C4-2B (cell line): ENCODE results near the gene POMP.

ENCODE experiments used
- H3K27ac ChIP-seq: fragments of 450-650 bp; 2 replicates; pipeline ENCODE4 v1.5.1; 2017
- CTCF ChIP-seq: fragments of 450-650 bp; conservative IDR thresholded peaks from 2 replicates; pipeline ENCODE4 v1.5.1; 2017; ENCODE audit warnings: mild to moderate bottlenecking
- ZFX ChIP-seq: fragments of 450-650 bp; IDR thresholded peaks from 2 replicates; pipeline ENCODE4 v1.6.1; 2017

POMP gene, protein sequence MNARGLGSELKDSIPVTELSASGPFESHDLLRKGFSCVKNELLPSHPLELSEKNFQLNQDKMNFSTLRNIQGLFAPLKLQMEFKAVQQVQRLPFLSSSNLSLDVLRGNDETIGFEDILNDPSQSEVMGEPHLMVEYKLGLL

GRCh38 chr13:28658796-28659620 lies at the start of gene POMP:
Gene POMP (plus strand): TSS chr13:28659130. CDS start chr13:28659185, 55 bp downstream.
- TF ChIP-seq CTCF (no peak), ZFX (peak; percentile 77)
- H3K27ac ChIP-seq: peak within 1 kb of the TSS; percentile 90

- no peak overlapping the region for H3K27ac ChIP-seq
- TF ChIP-seq ZFX: no peak
- TF ChIP-seq CTCF: no peak
Observed at GRCh38 chr13:28609381-28609780, 49.5 kb upstream of the POMP start.

DNA sequence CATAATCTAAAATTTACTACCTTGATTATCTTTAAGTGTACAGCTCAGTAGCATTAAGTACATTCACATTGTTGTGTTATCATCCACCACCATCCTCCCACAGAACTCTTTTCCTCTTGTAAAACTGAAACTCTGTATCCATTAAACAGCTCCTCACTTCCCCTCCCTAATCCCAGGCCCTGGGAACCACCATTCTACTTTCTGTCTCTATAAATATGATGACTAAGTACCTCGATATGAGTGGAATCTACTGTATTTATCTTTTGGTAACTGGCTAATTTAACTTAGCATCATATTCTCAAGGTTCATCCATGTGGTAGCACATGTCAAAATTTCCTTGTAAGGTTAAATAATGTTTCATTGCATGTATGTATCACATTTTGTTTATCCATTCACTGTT lies 49.0 kb upstream of the POMP start:
- no peak overlapping the region for H3K27ac ChIP-seq
- TF ChIP-seq CTCF (no peak), ZFX (no peak)

DNA sequence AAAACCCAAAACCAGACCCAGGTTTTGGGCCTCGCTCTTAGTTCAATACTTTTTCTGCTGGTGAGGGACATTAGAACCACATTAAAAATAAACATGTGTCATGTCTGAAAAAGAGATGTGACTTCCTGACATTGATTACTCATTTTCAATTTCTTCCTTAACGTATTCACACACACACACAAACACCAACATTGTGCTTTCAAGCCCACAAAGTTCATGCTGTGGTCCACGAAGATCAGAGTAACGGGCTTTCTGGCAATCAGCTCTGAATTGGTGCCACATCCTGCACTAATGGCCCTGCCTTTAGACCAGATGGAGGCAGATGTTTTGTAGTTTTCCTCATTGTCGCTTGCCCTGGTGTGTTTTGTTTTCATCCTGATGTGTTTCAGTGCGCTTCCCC lies 47.9 kb upstream of the POMP start:
- TF ChIP-seq CTCF: no peak
- 0 out of 2 replicates have a peak, but pooled peaks have one; percentile 29 for TF ChIP-seq ZFX

DNA sequence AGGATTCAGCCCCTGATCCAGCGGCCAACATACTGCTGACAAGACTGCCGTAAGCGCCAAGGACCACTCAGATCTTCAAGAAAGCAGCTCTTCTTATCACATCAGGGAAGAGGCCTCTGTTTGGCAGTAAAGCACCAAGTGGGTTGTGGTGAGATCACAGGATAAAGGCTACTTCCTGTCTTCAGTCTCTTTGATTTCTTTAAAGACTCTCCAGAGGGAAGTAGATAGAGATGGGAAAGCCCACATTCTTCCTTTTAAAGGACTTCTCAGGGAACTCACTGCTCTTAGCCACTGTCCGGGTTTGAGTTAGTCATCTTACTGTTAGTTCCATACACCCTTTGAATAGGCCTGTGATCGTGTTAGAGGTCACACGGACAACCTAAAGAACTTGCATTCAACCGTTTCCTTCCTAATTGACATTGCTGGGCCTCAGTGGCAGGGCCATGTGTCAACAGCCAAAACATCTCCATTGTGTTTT lies 47.2 kb upstream of the POMP start:
- H3K27ac ChIP-seq: no peak overlapping the region
- TF ChIP-seq CTCF (no peak), ZFX (no peak)

More for the DNA sequence above, 47.9 kb upstream of the POMP start:
- no peak overlapping the region for H3K27ac ChIP-seq

- no peak overlapping the region for H3K27ac ChIP-seq
- TF ChIP-seq ZFX (no peak), CTCF (no peak)
Observed at GRCh38 chr13:28613562-28613961, 45.4 kb upstream of the POMP start.

DNA sequence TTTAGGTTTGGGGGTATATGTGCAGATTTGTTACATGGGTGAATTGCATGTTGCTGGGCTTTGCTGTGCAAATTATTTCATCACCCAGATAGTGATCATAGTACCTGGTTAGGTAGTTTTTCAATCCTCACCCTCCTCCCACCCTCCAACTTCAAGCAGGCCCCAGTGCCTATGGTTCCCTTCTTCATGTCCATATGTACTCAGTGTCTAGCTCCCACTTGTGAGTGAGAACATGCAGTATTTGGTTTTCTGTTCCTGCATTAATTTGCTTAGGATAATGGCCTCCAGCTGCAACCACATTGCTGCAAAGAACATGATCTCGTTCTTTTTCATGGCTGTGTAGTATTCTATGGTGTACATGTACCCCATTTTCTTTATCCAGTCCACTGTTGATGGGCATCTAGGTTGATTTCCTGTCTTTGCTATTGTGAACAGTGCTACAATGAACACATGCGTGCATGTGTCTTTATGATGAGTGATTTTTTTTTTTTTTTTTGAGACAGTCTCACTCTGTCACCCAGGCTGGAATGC lies 42.9 kb upstream of the POMP start:
- H3K27ac ChIP-seq: no peak overlapping the region
- no peak for TF ChIP-seq ZFX
- no peak for TF ChIP-seq CTCF
